Endodermal cell (in vitro differentiated cells): ENCODE measurements around the gene MID1. TPM values are rescaled to one million over a fixed set of nuclear protein-coding genes. Genes with fewer than 3 reads are reported as not detected.

ENCODE experiments used
- DNase-seq: peaks from one replicate; pipeline ENCODE4 v3.0.0-alpha.2; 2017
- H3K27ac ChIP-seq: 2 replicates; pipeline ENCODE4 v1.5.1; 2013; ENCODE audit warnings: mild to moderate bottlenecking, low read depth, low read length, moderate library complexity
- H3K27me3 ChIP-seq: 2 replicates; pipeline ENCODE4 v1.6.1; 2013; ENCODE audit warnings: mild to moderate bottlenecking, low read length, moderate library complexity; ENCODE audit not compliant: insufficient read depth, control insufficient read depth, poor library complexity, severe bottlenecking
- H3K36me3 ChIP-seq: 2 replicates; pipeline ENCODE4 v1.7.0; 2013; ENCODE audit warnings: mild to moderate bottlenecking, low read length, moderate library complexity; ENCODE audit not compliant: control insufficient read depth, insufficient read depth
- H3K4me1 ChIP-seq: one replicate; pipeline ENCODE4 v1.7.0; 2013; ENCODE audit warnings: low read length; ENCODE audit not compliant: control insufficient read depth, insufficient read depth
- H3K4me3 ChIP-seq: 2 replicates; pipeline ENCODE4 v1.5.1; 2013; ENCODE audit warnings: mild to moderate bottlenecking, low read length, moderate library complexity
- H3K9ac ChIP-seq: 2 replicates; pipeline ENCODE4 v1.6.1; 2013; ENCODE audit warnings: mild to moderate bottlenecking, low read length, moderate library complexity; ENCODE audit not compliant: poor library complexity, severe bottlenecking; ENCODE audit errors: extremely low read depth
- H3K9me3 ChIP-seq: 2 replicates; pipeline ENCODE4 v1.6.1; 2013; ENCODE audit warnings: mild to moderate bottlenecking, low read length, moderate library complexity; ENCODE audit not compliant: control insufficient read depth
- H3K27ac Mint-ChIP-seq: 2 replicates; pipeline ENCODE4 v1.8.0; 2020; ENCODE audit warnings: mixed read lengths
- H3K27me3 Mint-ChIP-seq: 2 replicates; pipeline ENCODE4 v1.8.0; 2021; ENCODE audit warnings: mild to moderate bottlenecking, mixed read lengths; ENCODE audit not compliant: insufficient read depth
- H3K36me3 Mint-ChIP-seq: 2 replicates; pipeline ENCODE4 v1.8.0; 2020; ENCODE audit warnings: low read depth, mixed read lengths
- H3K4me1 Mint-ChIP-seq: 2 replicates; pipeline ENCODE4 v1.8.0; 2020; ENCODE audit warnings: mixed read lengths
- H3K4me3 Mint-ChIP-seq: 2 replicates; pipeline ENCODE4 v1.8.0; 2020; ENCODE audit warnings: mild to moderate bottlenecking, moderate library complexity, mixed read lengths
- H3K9me3 Mint-ChIP-seq: 2 replicates; pipeline ENCODE4 v1.8.0; 2020; ENCODE audit warnings: mild to moderate bottlenecking, mixed read lengths
- WGBS, 2 experiments: methylation state at CpG; one replicate each; pipeline versions ENCODE4 v1.1.5 to v1.1.7; 2013; ENCODE audit warnings: missing lambda C conversion rate in 2 of 2, mixed read lengths in 1 of 2; ENCODE audit not compliant: insufficient coverage in 1 of 2, insufficient read length in 1 of 2; 5-methylcytosine and 5-hydroxymethylcytosine counted together
- total RNA-seq, 2 donors: library from RNA; stranded (reverse); fragmentation: NEBNext Ultra II Directional in 1 of 2; extraction: Animal tissue kit (Norgen Biotek cat#: 25700) in 1 of 2; gene quantifications; 2 replicates in 1 of 2; 3 replicates in 1 of 2; pipeline ENCODE4 v1.2.1, GENCODE V29; 2021
- TF ChIP-seq, protein P1 (sequence below): fragments of 200-600 bp; sonication (generic); conservative IDR thresholded peaks from 2 replicates; pipeline ENCODE4 v1.5.0; 2021; ENCODE audit warnings: antibody characterized with exemption, mild to moderate bottlenecking

Gene MID1
- total RNA-seq, 2 donors from 2014 or later, result 23.5 to 24.9 TPM

DNA sequence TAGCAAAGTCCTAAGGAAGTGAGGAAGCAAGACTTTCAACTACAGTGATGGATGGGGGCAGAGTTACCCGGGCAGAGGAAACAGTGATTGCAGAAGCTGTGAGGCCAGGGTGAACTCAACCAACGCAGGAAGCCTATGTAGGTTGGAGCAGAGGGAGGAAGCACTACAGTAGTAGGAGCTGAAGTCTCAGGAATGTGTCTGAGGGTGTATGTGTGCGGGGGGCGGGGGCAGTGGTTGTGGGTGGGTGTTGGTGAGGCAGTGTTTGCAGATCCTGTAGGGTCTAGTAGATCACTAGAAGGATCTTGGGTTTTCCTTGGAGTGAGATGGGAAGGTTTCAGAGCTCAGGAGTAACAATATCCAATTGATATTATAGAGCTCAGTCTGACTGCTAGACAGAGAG is 9.9 kb upstream of the MID1 start:
- no peak overlapping the region for H3K27ac ChIP-seq

GRCh38 chrX:10629905-10630304 is 9.5 kb upstream of the MID1 start:
- no peaks in the 10 kb centered on the region for H3K27me3 Mint-ChIP-seq

More for the DNA sequence above, 9.9 kb upstream of the MID1 start:
- H3K9me3 ChIP-seq, result peaks cover 7% of the 10 kb centered on the region
- no peaks in the 10 kb centered on the region for H3K27me3 ChIP-seq
- H3K9me3 Mint-ChIP-seq, result peaks cover 57% of the 10 kb centered on the region
- H3K36me3 Mint-ChIP-seq, result peaks cover 2% of the 10 kb centered on the region
- H3K27ac Mint-ChIP-seq, result no peak overlapping the region
- no peaks in the 10 kb centered on the region for H3K36me3 ChIP-seq
- TF ChIP-seq, protein P1, sequence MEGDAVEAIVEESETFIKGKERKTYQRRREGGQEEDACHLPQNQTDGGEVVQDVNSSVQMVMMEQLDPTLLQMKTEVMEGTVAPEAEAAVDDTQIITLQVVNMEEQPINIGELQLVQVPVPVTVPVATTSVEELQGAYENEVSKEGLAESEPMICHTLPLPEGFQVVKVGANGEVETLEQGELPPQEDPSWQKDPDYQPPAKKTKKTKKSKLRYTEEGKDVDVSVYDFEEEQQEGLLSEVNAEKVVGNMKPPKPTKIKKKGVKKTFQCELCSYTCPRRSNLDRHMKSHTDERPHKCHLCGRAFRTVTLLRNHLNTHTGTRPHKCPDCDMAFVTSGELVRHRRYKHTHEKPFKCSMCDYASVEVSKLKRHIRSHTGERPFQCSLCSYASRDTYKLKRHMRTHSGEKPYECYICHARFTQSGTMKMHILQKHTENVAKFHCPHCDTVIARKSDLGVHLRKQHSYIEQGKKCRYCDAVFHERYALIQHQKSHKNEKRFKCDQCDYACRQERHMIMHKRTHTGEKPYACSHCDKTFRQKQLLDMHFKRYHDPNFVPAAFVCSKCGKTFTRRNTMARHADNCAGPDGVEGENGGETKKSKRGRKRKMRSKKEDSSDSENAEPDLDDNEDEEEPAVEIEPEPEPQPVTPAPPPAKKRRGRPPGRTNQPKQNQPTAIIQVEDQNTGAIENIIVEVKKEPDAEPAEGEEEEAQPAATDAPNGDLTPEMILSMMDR, result no peak
- DNase-seq, result no peak
- H3K4me1 ChIP-seq, result no peaks in the 10 kb centered on the region
- H3K9ac ChIP-seq, result no peak overlapping the region
- no peaks in the 10 kb centered on the region for H3K27me3 Mint-ChIP-seq
- H3K4me3 Mint-ChIP-seq, result no peak overlapping the region
- H3K4me3 ChIP-seq, result no peak overlapping the region
- WGBS, 2 experiments, result 86% methylated on average over 4 of the region's 4 CpGs; no CpG with 5 or more reads in 1 of the 2 experiments
- peaks cover 3% of the 10 kb centered on the region for H3K4me1 Mint-ChIP-seq

GRCh38 chrX:10628906-10629305 is 8.5 kb upstream of the MID1 start:
- peaks cover 48% of the 10 kb centered on the region for H3K9me3 Mint-ChIP-seq
- no peak for DNase-seq
- no peak overlapping the region for H3K4me3 Mint-ChIP-seq
- 91% methylated on average over 3 of the region's 3 CpGs; no CpG with 5 or more reads in 1 of the 2 experiments for WGBS, 2 experiments
- Histone ChIP-seq H3K27ac (no peak overlapping the region), H3K27me3 (no peaks in the 10 kb centered on the region), H3K9me3 (peaks cover 7% of the 10 kb centered on the region), H3K4me1 (no peaks in the 10 kb centered on the region), H3K4me3 (no peak overlapping the region), H3K9ac (no peak overlapping the region), H3K36me3 (no peaks in the 10 kb centered on the region)
- no peaks in the 10 kb centered on the region for H3K27me3 Mint-ChIP-seq
- H3K27ac Mint-ChIP-seq, result no peak overlapping the region
- peaks cover 3% of the 10 kb centered on the region for H3K4me1 Mint-ChIP-seq
- H3K36me3 Mint-ChIP-seq, result peaks cover 2% of the 10 kb centered on the region
- TF ChIP-seq, protein P1, result no peak

More at GRCh38 chrX:10629905-10630304, 9.5 kb upstream of the MID1 start:
- TF ChIP-seq, protein P1, result no peak
- no peaks in the 10 kb centered on the region for H3K36me3 ChIP-seq
- H3K9ac ChIP-seq, result no peak overlapping the region
- peaks cover 7% of the 10 kb centered on the region for H3K9me3 ChIP-seq
- DNase-seq, result no peak
- Mint-ChIP-seq H3K36me3 (peaks cover 2% of the 10 kb centered on the region), H3K4me1 (peaks cover 3% of the 10 kb centered on the region), H3K4me3 (no peak overlapping the region), H3K27ac (no peak overlapping the region), H3K9me3 (peaks cover 56% of the 10 kb centered on the region)
- H3K27ac ChIP-seq, result no peak overlapping the region
- H3K4me1 ChIP-seq, result no peaks in the 10 kb centered on the region
- 94% methylated on average over 3 of the region's 3 CpGs; no CpG with 5 or more reads in 1 of the 2 experiments for WGBS, 2 experiments
- no peaks in the 10 kb centered on the region for H3K27me3 ChIP-seq
- H3K4me3 ChIP-seq, result no peak overlapping the region
